Measurements from ENCODE around the gene PRUNE2. TPM values are rescaled to one million over a fixed set of nuclear protein-coding genes. Genes with fewer than 3 reads are reported as not detected.

PRUNE2 gene
- total RNA-seq, 4 donors from 2014 or later: 4.1 to 13.1 (median 5.4) TPM

GRCh38 chr9:76932265-76932664, 26.4 kb upstream of the PRUNE2 start:
- H3K4me3 ChIP-seq (ENCODE audit: low read depth, poor library complexity, severe bottlenecking): no peak overlapping the region
- TF ChIP-seq POLR2A (IDR thresholded peaks at IDR 0.05): no peak
- no peak for TF ChIP-seq CTCF (IDR thresholded peaks at IDR 0.05)
- 71 to 76% methylated on average over 1 of the region's 1 CpG for WGBS, 2 donors
- no peak for DNase-seq (ENCODE audit: low spot score in 2 of 2)
- intact Hi-C loops (cut with DNase I; ENCODE audit: low total_unique reads): no loop called here

- no peak for TF ChIP-seq CTCF (IDR thresholded peaks at IDR 0.05)
- TF ChIP-seq POLR2A (IDR thresholded peaks at IDR 0.05): no peak
- WGBS, 2 donors: 82 to 84% methylated on average over 5 of the region's 5 CpGs
- DNase-seq (ENCODE audit: low spot score in 2 of 2): no peak
- no peak overlapping the region for H3K4me3 ChIP-seq (ENCODE audit: low read depth, poor library complexity, severe bottlenecking)
- intact Hi-C loops (cut with DNase I; ENCODE audit: low total_unique reads): no loop called here
These were observed 21.8 kb upstream of the PRUNE2 start for GRCh38 chr9:76927540-76928240.

GRCh38 chr9:76926846-76927245, 20.9 kb upstream of the PRUNE2 start:
- no peak for DNase-seq (ENCODE audit: low spot score in 2 of 2)
- intact Hi-C loops (cut with DNase I; ENCODE audit: low total_unique reads): no loop called here
- WGBS, 2 donors: 87 to 89% methylated on average over 6 of the region's 6 CpGs
- H3K4me3 ChIP-seq (ENCODE audit: low read depth, poor library complexity, severe bottlenecking): no peak overlapping the region
- TF ChIP-seq CTCF (IDR thresholded peaks at IDR 0.05) (no peak), POLR2A (IDR thresholded peaks at IDR 0.05) (no peak)

- DNase-seq (ENCODE audit: low spot score in 2 of 2): no peak
- TF ChIP-seq CTCF (IDR thresholded peaks at IDR 0.05): no peak
- TF ChIP-seq POLR2A (IDR thresholded peaks at IDR 0.05): no peak
- WGBS, 2 donors: 32 to 40% methylated on average over 4 of the region's 4 CpGs
- intact Hi-C loops (cut with DNase I; ENCODE audit: low total_unique reads): no loop called here
- no peak overlapping the region for H3K4me3 ChIP-seq (ENCODE audit: low read depth, poor library complexity, severe bottlenecking)
These were observed 20.4 kb upstream of the PRUNE2 start for GRCh38 chr9:76926324-76926741.

- TF ChIP-seq CTCF (IDR thresholded peaks at IDR 0.05) (no peak), POLR2A (IDR thresholded peaks at IDR 0.05) (no peak)
- 57 to 78% methylated on average over 1 of the region's 1 CpG for WGBS, 2 donors
- DNase-seq (ENCODE audit: low spot score in 2 of 2): no peak
- no peak overlapping the region for H3K4me3 ChIP-seq (ENCODE audit: low read depth, poor library complexity, severe bottlenecking)
- intact Hi-C loops (cut with DNase I; ENCODE audit: low total_unique reads): no loop called here
These were observed 15.3 kb upstream of the PRUNE2 start for GRCh38 chr9:76921165-76921564.

GRCh38 chr9:76917299-76917698, 11.4 kb upstream of the PRUNE2 start:
- no peak overlapping the region for H3K4me3 ChIP-seq (ENCODE audit: low read depth, poor library complexity, severe bottlenecking)
- no peak for TF ChIP-seq POLR2A (IDR thresholded peaks at IDR 0.05)
- no peak for TF ChIP-seq CTCF (IDR thresholded peaks at IDR 0.05)
- no peak for DNase-seq (ENCODE audit: low spot score in 2 of 2)
- WGBS, 2 donors: 57 to 63% methylated on average over 4 of the region's 4 CpGs
- intact Hi-C loops (cut with DNase I; ENCODE audit: low total_unique reads): no loop called here

Data from lower leg skin (tissue), 4 donors.